Measurements from ENCODE around the gene GPC5. TPM values are rescaled to one million over a fixed set of nuclear protein-coding genes. Genes with fewer than 3 reads are reported as not detected.

GPC5 gene
- total RNA-seq, 4 donors from 2014 or later, result not detected

DNA sequence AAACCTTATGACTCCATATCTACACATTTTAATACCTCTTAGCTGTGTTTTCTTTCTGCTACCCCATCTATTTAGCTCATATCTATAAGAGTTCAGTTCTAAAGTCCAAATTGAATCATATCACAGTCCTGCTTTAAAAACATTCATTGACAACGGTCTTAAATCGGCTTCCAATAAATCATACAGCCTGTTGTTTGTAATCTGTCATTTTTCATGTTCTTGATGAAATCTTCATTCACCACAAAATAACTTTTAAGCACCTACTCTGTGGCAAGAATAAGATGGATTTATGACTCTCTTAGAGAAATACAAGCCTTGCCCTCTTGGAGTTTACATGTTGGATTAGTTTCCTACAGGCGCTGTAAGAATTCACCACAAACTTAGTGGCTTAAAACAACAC is 1377.2 kb downstream of the GPC5 start:
- no peak for TF ChIP-seq POLR2A (IDR thresholded peaks at IDR 0.05)
- TF ChIP-seq, protein P1, sequence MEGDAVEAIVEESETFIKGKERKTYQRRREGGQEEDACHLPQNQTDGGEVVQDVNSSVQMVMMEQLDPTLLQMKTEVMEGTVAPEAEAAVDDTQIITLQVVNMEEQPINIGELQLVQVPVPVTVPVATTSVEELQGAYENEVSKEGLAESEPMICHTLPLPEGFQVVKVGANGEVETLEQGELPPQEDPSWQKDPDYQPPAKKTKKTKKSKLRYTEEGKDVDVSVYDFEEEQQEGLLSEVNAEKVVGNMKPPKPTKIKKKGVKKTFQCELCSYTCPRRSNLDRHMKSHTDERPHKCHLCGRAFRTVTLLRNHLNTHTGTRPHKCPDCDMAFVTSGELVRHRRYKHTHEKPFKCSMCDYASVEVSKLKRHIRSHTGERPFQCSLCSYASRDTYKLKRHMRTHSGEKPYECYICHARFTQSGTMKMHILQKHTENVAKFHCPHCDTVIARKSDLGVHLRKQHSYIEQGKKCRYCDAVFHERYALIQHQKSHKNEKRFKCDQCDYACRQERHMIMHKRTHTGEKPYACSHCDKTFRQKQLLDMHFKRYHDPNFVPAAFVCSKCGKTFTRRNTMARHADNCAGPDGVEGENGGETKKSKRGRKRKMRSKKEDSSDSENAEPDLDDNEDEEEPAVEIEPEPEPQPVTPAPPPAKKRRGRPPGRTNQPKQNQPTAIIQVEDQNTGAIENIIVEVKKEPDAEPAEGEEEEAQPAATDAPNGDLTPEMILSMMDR (IDR thresholded peaks at IDR 0.05 in 4 of 5, conservative IDR thresholded peaks at IDR 0.05 in 1 of 5), result no peak
- in situ Hi-C loops (cut with MboI; ENCODE audit: low sequenced_read_pairs in 4 of 4) (no loop called here), intact Hi-C loops (cut with DNase I; ENCODE audit: low total_unique reads) (no loop called here)

DNA sequence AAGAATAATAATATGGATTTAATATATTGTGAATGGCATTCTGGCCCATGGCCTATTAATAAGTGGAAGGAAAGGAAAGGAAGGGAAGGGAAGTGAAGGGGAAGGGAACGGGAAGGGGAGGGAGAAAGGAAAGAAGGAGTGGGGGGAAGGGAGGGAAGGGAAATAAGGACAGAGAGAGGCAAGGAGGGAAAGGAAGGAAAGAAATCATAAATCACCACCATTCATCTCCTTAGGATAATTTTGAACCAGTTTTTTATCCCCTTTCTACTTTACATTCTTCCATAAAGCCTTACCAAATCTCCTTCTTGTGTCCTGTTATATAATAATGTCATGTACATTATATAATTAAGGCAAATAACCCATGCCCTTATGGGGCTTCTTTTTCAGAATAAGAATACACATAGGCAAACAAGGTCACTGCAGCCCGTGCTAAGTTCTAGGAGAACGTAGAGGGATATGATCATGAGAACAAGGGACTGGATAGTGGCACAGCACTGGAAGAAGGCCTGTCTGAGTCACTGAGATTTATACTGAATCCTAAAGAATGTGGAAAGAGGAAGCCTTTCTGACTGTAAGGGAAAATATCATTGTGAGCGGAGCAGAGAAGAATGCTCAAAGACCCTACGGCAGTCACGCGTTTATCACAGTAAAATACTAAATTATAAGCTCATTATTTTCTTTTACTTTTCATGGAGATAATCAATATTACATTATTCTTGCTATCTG is 1383.7 kb downstream of the GPC5 start:
- in situ Hi-C loops (cut with MboI; ENCODE audit: low sequenced_read_pairs in 4 of 4), result no loop called here
- Histone ChIP-seq H3K27ac (no peak overlapping the region), H3K4me3 (no peak overlapping the region), H3K36me3 (no peaks in the 10 kb centered on the region), H3K4me1 (no peaks in the 10 kb centered on the region), H3K9me3 (no peaks in the 10 kb centered on the region), H3K27me3 (no peaks in the 10 kb centered on the region)
- TF ChIP-seq, protein P1 (IDR thresholded peaks at IDR 0.05 in 4 of 5, conservative IDR thresholded peaks at IDR 0.05 in 1 of 5), result no peak
- no peak for TF ChIP-seq POLR2A (IDR thresholded peaks at IDR 0.05)
- intact Hi-C loops (cut with DNase I; ENCODE audit: low total_unique reads), result no loop called here
- DNase-seq (no peak), ATAC-seq (no peak)

More for the DNA sequence above, 1377.2 kb downstream of the GPC5 start:
- Histone ChIP-seq H3K27ac (no peak overlapping the region), H3K9me3 (no peaks in the 10 kb centered on the region), H3K4me3 (no peak overlapping the region), H3K36me3 (no peaks in the 10 kb centered on the region), H3K27me3 (no peaks in the 10 kb centered on the region), H3K4me1 (no peaks in the 10 kb centered on the region)
- DNase-seq (no peak), ATAC-seq (no peak)

DNA sequence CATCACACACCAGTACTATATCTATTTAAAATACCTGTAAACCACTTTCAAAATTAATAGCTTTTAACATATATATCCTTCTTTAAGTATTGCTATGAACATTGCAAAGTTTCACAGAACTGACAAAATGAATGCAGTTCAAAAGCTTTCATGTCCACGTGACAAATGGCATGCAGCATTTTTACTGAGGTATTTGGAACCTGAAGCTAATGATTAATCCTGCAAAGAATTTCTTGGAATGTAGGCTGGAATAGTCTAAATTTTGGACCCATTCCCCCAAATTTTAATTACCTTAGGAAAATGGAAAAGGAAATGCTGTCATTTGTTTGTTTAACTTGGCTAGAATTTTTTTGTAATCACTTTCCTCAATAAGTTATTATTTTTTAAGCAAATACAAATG is 1404.4 kb downstream of the GPC5 start:
- ATAC-seq (no peak), DNase-seq (no peak)
- no peaks in the 10 kb centered on the region for H3K4me1 ChIP-seq
- H3K9me3 ChIP-seq, result no peaks in the 10 kb centered on the region
- no peak overlapping the region for H3K27ac ChIP-seq
- H3K4me3 ChIP-seq, result no peak overlapping the region
- intact Hi-C loops (cut with DNase I; ENCODE audit: low total_unique reads), result no loop called here
- in situ Hi-C loops (cut with MboI; ENCODE audit: low sequenced_read_pairs in 4 of 4), result no loop called here
- H3K36me3 ChIP-seq, result no peaks in the 10 kb centered on the region
- TF ChIP-seq POLR2A (IDR thresholded peaks at IDR 0.05), result no peak
- TF ChIP-seq, protein P1 (IDR thresholded peaks at IDR 0.05 in 4 of 5, conservative IDR thresholded peaks at IDR 0.05 in 1 of 5), result no peak
- no peaks in the 10 kb centered on the region for H3K27me3 ChIP-seq

DNA sequence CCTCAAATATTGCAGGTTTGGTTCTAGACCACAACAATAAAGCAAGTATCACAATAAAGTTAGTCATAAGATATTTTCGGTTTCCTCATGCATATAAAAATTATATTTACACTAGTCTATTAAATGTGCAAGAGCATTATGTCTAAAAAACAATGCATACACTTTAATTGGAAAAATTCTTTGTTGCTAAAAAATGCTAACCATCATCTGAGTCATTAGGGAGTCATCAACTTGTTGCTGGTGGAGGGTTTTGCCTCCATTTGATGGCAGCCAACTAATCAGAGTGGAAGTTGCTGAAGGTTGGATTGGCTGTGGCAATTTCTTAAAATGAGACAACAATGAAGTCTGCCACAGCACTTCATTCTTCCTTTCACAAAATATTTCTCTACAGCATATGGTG is 1405.9 kb downstream of the GPC5 start:
- in situ Hi-C loops (cut with MboI; ENCODE audit: low sequenced_read_pairs in 4 of 4), result no loop called here
- intact Hi-C loops (cut with DNase I; ENCODE audit: low total_unique reads), result no loop called here
- no peak for ATAC-seq

More for the DNA sequence above, 1405.9 kb downstream of the GPC5 start:
- no peak overlapping the region for H3K4me3 ChIP-seq
- no peak overlapping the region for H3K27ac ChIP-seq
- H3K27me3 ChIP-seq, result no peaks in the 10 kb centered on the region
- no peaks in the 10 kb centered on the region for H3K36me3 ChIP-seq
- TF ChIP-seq POLR2A (IDR thresholded peaks at IDR 0.05), result no peak
- TF ChIP-seq, protein P1 (IDR thresholded peaks at IDR 0.05 in 4 of 5, conservative IDR thresholded peaks at IDR 0.05 in 1 of 5), result no peak
- H3K9me3 ChIP-seq, result no peaks in the 10 kb centered on the region
- no peak for DNase-seq
- no peaks in the 10 kb centered on the region for H3K4me1 ChIP-seq

Data from gastrocnemius medialis (tissue), 4 donors.